HepG2 (cell line): ENCODE measurements around the gene NUDCD2. TPM values are rescaled to one million over a fixed set of nuclear protein-coding genes. Genes with fewer than 3 reads are reported as not detected.

Source experiments
- ATAC-seq: fragments of 200-7000 bp; cut with Tn5 transposase; 3 replicates; pipeline ENCODE4 v1.9.1; 2020; ENCODE audit warnings: mild to moderate bottlenecking, moderate library complexity
- BruUV-seq: library from RNA; stranded (reverse); fragments of 400-500 nt; replicated peaks from 2 replicates; lab custom pipeline; 2021; lab: Mats Ljungman, UMichigan
- CTCF ChIA-PET: fragments of 300-600 bp; formaldehyde crosslinking; extraction: SDS; loops from one replicate; lab custom pipeline; 2021; ENCODE audit warnings: low total read pairs, inconsistent platforms, low intra/inter-chr PET ratio; lab: Yijun Ruan, JAX
- POLR2A ChIA-PET: fragments of 350-600 bp; sonication (Branson Sonifier 250); formaldehyde crosslinking; loops from one replicate; lab custom pipeline; 2020; ENCODE audit warnings: antibody characterized with exemption, inconsistent platforms; lab: Yijun Ruan, JAX
- DNase-seq: peaks from one replicate; pipeline ENCODE4 v3.0.0-alpha.2; 2015; ENCODE audit warnings: low spot score
- FAIRE-seq: peaks from 3 replicates; lab custom pipeline; 2011; peaks lifted over from hg19 to GRCh38; lab: Jason Lieb, UNC
- H2AFZ ChIP-seq: one replicate; pipeline ENCODE4 v1.6.1; 2011; ENCODE audit warnings: low read length, inconsistent platforms
- H3K27ac ChIP-seq: fragments of 300-600 bp; 3 replicates; pipeline ENCODE4 v1.8.0; 2011; ENCODE audit warnings: mixed run types, mild to moderate bottlenecking, mixed read lengths, low read length, inconsistent platforms; ENCODE audit not compliant: insufficient read depth; ENCODE audit errors: extremely low read length
- H3K27me3 ChIP-seq, 2 experiments: fragments of 200-600 bp in 1 of 2; 2 replicates in 1 of 2; 3 replicates in 1 of 2; pipeline versions ENCODE4 v1.6.0 to v1.8.0; 2011; ENCODE audit warnings: low read length in 2 of 2, mild to moderate bottlenecking in 2 of 2, moderate library complexity in 2 of 2, inconsistent platforms in 1 of 2; ENCODE audit not compliant: insufficient read depth in 2 of 2, control insufficient read depth in 1 of 2
- H3K36me3 ChIP-seq, 2 experiments: fragments of 200-600 bp in 1 of 2; replicated peaks in 1 of 2; 2 replicates in 1 of 2; 3 replicates in 1 of 2; pipeline versions ENCODE4 v1.5.1 to v1.8.0; 2011; ENCODE audit warnings: low read length in 2 of 2, inconsistent platforms in 1 of 2; ENCODE audit not compliant: insufficient read depth in 2 of 2, control insufficient read depth in 1 of 2
- H3K4me1 ChIP-seq: 2 replicates; pipeline ENCODE4 v1.5.1; 2012; ENCODE audit warnings: low read length, inconsistent platforms; ENCODE audit not compliant: insufficient read depth
- H3K4me2 ChIP-seq: 2 replicates; pipeline ENCODE4 v1.6.0; 2011; ENCODE audit warnings: low read depth, low read length, inconsistent platforms
- H3K4me3 ChIP-seq, 3 experiments: fragments of 200-600 bp in 1 of 3; sonication (generic), shearing (Covaris generic) in 1 of 3; replicated peaks in 1 of 3; 2 replicates each; pipeline ENCODE4 v1.5.1; 2011 to 2016; ENCODE audit warnings: low read length in 3 of 3, inconsistent platforms in 2 of 3, low read depth in 2 of 3, mild to moderate bottlenecking in 2 of 3, control low read depth in 1 of 3, mixed read lengths in 1 of 3; ENCODE audit not compliant: insufficient read depth in 1 of 3
- H3K79me2 ChIP-seq: one replicate; pipeline ENCODE4 v1.6.1; 2011; ENCODE audit warnings: low read length, inconsistent platforms; ENCODE audit not compliant: insufficient read depth
- H3K9ac ChIP-seq: 2 replicates; pipeline ENCODE4 v1.6.0; 2011; ENCODE audit warnings: mild to moderate bottlenecking, low read depth, low read length, inconsistent platforms; ENCODE audit not compliant: insufficient read depth
- H3K9me3 ChIP-seq: 2 replicates; pipeline ENCODE4 v1.5.1; 2012; ENCODE audit warnings: mild to moderate bottlenecking, low read length
- H4K20me1 ChIP-seq: 2 replicates; pipeline ENCODE4 v1.6.0; 2011; ENCODE audit warnings: inconsistent platforms, mild to moderate bottlenecking, low read length, moderate library complexity; ENCODE audit not compliant: insufficient read depth
- CCDC6 ChIP-seq: sonication (generic); formaldehyde crosslinking; IDR thresholded peaks from 2 replicates; pipeline ENCODE4 v1.8.1; 2022; ENCODE audit warnings: mild to moderate bottlenecking, missing genetic modification reagents, moderate library complexity
- GLI4 ChIP-seq: sonication (generic); formaldehyde crosslinking; IDR thresholded peaks from 2 replicates; pipeline ENCODE4 v1.5.1; 2020; ENCODE audit warnings: missing genetic modification reagents, mild to moderate bottlenecking, moderate library complexity, borderline replicate concordance
- KLF12 ChIP-seq: sonication (generic); formaldehyde crosslinking; IDR thresholded peaks from 2 replicates; pipeline ENCODE4 v1.4.0; 2020; ENCODE audit warnings: missing genetic modification reagents, borderline replicate concordance
- KLF6 ChIP-seq: IDR thresholded peaks from 2 replicates; pipeline ENCODE4 v1.8.0; 2016; ENCODE audit warnings: missing biosample characterization, missing genetic modification reagents
- NCOA2 ChIP-seq: sonication (generic); formaldehyde crosslinking; IDR thresholded peaks from 2 replicates; pipeline ENCODE4 v1.8.0; 2022; ENCODE audit warnings: inconsistent platforms
- POLR2G ChIP-seq: fragments of 200-400 bp; formaldehyde crosslinking; IDR thresholded peaks from 2 replicates; pipeline ENCODE4 v1.6.1; 2018; ENCODE audit warnings: mild to moderate bottlenecking, low read depth, low read length, moderate library complexity
- RELA ChIP-seq: sonication (generic); formaldehyde crosslinking; IDR thresholded peaks from 2 replicates; pipeline ENCODE4 v1.4.0; 2020; ENCODE audit warnings: missing genetic modification reagents
- SP4 ChIP-seq: sonication (generic); formaldehyde crosslinking; IDR thresholded peaks from 2 replicates; pipeline ENCODE4 v1.8.1; 2023; ENCODE audit warnings: mild to moderate bottlenecking, missing genetic modification reagents
- ZNF260 ChIP-seq: sonication (generic); formaldehyde crosslinking; IDR thresholded peaks from 2 replicates; pipeline ENCODE4 v1.4.0; 2020; ENCODE audit warnings: missing genetic modification reagents, low read depth, mild to moderate bottlenecking, borderline replicate concordance
- WGBS: methylation state at CpG from one replicate; pipeline ENCODE4 v1.1.6; 2017; ENCODE audit warnings: low lambda C conversion rate; 5-methylcytosine and 5-hydroxymethylcytosine counted together
- in situ Hi-C: cut with HindIII; loops from 2 replicates; pipeline ENCODE4 v1.10.0; 2017; ENCODE audit warnings: low pct_unique_long_range_greater_than_20kb; ENCODE audit not compliant: extremely low pct_ligation_motif_present
- intact Hi-C: fragments of 100-400 bp; cut with micrococcal nuclease; formaldehyde crosslinking; loops from one replicate; pipeline ENCODE4 v1.10.0; 2022; ENCODE audit not compliant: unreplicated experiment
- polyA plus RNA-seq, 8 experiments: library from polyadenylated mRNA; depleted of rRNA in 3 of 8; stranded (reverse) in 7 of 8; unstranded in 1 of 8; fragments of >200 nt; fragmentation: Illumina TruSeq in 4 of 8; extraction: Trizol in 4 of 8; gene quantifications; 2 replicates each; pipeline versions ENCODE4 v1.2.1 to v1.2.3, GENCODE V29; 2011 to 2016; ENCODE audit warnings: low read depth in 4 of 8, missing spikeins in 1 of 8, mixed read lengths in 1 of 8; ENCODE audit not compliant: insufficient read depth in 1 of 8
- total RNA-seq, 5 experiments: library from RNA; depleted of rRNA; stranded (reverse); fragments of >200 nt; fragmentation: Illumina TruSeq; extraction: Trizol; gene quantifications; 2 replicates each; pipeline ENCODE4 v1.2.3, GENCODE V29; 2016; ENCODE audit warnings: low read depth in 1 of 5
- TF ChIP-seq, protein P1 (sequence below): sonication (generic); formaldehyde crosslinking; IDR thresholded peaks from 2 replicates; pipeline ENCODE4 v1.5.1; 2020; ENCODE audit warnings: mild to moderate bottlenecking, moderate library complexity, missing genetic modification reagents
- TF ChIP-seq, protein P2 (sequence below): sonication (generic); formaldehyde crosslinking; IDR thresholded peaks from 2 replicates; pipeline ENCODE4 v1.8.1; 2023; ENCODE audit warnings: missing genetic modification reagents, mild to moderate bottlenecking, borderline replicate concordance
- TF ChIP-seq, protein P3 (sequence below): fragments of 450-650 bp; IDR thresholded peaks from 2 replicates; pipeline ENCODE4 v1.6.1; 2017

The NUDCD2 gene
- total and polyA plus RNA-seq, 2 of the 13 experiments (the other 11 are each of a cell fraction or from before 2014, with no cell fraction given) = 14.8 to 39.2 TPM

DNA sequence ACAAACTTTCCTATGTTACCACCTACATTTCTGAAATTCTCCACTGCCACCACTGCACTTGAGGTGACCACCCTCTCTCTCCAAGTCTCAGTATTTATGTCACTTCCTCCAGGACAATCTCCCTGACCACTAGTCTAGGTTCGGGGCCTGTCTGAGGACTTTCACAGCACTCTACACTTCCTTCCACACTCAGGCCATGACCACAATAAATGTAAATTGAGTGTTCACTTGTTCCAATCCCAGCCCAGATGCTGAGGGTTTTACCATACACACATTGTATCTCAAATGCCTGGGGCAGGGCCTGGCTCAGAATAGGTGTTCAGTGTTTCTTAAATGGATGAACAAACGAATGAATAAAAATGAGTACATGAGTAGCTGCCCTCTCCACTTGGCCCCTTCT is 49.4 kb downstream of the NUDCD2 start:
- CTCF ChIA-PET = no interaction called here
- no peak overlapping the region for H3K4me3 ChIP-seq
- no peak overlapping the region for H3K27ac ChIP-seq
- 13% methylated on average over 2 of the region's 2 CpGs for WGBS
- H3K4me1 ChIP-seq = no peaks in the 10 kb centered on the region
- in situ Hi-C loops (loop anchor here (25.0 kb wide), 1 partner anchor 1873 kb away; the partner anchor contains the start of gene GABRB2), intact Hi-C loops (no loop called here)
- no TSS peak for BruUV-seq
- no peak for ATAC-seq
- H3K36me3 ChIP-seq = no peaks in the 10 kb centered on the region
- H3K9ac ChIP-seq = no peak overlapping the region
- H3K27me3 ChIP-seq = peaks cover 0 to 1% of the 10 kb centered on the region in 2 experiments; a peak in 1 of 5 replicates
- POLR2A ChIA-PET = no interaction called here
- H4K20me1 ChIP-seq = no peaks in the 10 kb centered on the region
- H3K79me2 ChIP-seq = no peaks in the 10 kb centered on the region
- FAIRE-seq = no peak
- H3K9me3 ChIP-seq = no peaks in the 10 kb centered on the region
- TF ChIP-seq RELA (CRISPR knock-in tag) = no peak
- TF ChIP-seq NCOA2 (CRISPR knock-in tag) = no peak
- no peak for TF ChIP-seq CCDC6 (CRISPR knock-in tag)
- no peak for TF ChIP-seq SP4 (CRISPR knock-in tag)
- no peak for TF ChIP-seq ZNF260 (CRISPR knock-in tag)
- no peak for TF ChIP-seq POLR2G
- TF ChIP-seq, protein P1, sequence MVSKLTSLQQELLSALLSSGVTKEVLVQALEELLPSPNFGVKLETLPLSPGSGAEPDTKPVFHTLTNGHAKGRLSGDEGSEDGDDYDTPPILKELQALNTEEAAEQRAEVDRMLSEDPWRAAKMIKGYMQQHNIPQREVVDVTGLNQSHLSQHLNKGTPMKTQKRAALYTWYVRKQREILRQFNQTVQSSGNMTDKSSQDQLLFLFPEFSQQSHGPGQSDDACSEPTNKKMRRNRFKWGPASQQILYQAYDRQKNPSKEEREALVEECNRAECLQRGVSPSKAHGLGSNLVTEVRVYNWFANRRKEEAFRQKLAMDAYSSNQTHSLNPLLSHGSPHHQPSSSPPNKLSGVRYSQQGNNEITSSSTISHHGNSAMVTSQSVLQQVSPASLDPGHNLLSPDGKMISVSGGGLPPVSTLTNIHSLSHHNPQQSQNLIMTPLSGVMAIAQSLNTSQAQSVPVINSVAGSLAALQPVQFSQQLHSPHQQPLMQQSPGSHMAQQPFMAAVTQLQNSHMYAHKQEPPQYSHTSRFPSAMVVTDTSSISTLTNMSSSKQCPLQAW (CRISPR knock-in tag) = no peak
- TF ChIP-seq, protein P2, sequence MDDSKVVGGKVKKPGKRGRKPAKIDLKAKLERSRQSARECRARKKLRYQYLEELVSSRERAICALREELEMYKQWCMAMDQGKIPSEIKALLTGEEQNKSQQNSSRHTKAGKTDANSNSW (CRISPR knock-in tag) = no peak
- TF ChIP-seq, protein P3, sequence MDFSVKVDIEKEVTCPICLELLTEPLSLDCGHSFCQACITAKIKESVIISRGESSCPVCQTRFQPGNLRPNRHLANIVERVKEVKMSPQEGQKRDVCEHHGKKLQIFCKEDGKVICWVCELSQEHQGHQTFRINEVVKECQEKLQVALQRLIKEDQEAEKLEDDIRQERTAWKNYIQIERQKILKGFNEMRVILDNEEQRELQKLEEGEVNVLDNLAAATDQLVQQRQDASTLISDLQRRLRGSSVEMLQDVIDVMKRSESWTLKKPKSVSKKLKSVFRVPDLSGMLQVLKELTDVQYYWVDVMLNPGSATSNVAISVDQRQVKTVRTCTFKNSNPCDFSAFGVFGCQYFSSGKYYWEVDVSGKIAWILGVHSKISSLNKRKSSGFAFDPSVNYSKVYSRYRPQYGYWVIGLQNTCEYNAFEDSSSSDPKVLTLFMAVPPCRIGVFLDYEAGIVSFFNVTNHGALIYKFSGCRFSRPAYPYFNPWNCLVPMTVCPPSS = no peak
- TF ChIP-seq GLI4 (CRISPR knock-in tag) = no peak
- TF ChIP-seq KLF12 (CRISPR knock-in tag) = no peak
- TF ChIP-seq KLF6 (CRISPR knock-in tag) = no peak
- no peak for DNase-seq
- no peak overlapping the region for H2AFZ ChIP-seq
- no peak overlapping the region for H3K4me2 ChIP-seq
